Activated CD8-positive, alpha-beta memory T cell treated with anti-CD3 and anti-CD28 coated beads for 48 hours (primary cell): Measurements from ENCODE around the gene SCN1A.
"Not testable (repeated sequence)": the region's sequence is repeated elsewhere in the genome, so short reads cannot be mapped to it uniquely, and the experiment has no call there.

Experiments used
- DNase-seq, 3 experiments: peaks; one replicate each; pipeline ENCODE4 v3.0.0-alpha.2; 2020; ENCODE audit warnings: low read depth in 2 of 3, low spot score in 2 of 3

The SCN1A gene

DNA sequence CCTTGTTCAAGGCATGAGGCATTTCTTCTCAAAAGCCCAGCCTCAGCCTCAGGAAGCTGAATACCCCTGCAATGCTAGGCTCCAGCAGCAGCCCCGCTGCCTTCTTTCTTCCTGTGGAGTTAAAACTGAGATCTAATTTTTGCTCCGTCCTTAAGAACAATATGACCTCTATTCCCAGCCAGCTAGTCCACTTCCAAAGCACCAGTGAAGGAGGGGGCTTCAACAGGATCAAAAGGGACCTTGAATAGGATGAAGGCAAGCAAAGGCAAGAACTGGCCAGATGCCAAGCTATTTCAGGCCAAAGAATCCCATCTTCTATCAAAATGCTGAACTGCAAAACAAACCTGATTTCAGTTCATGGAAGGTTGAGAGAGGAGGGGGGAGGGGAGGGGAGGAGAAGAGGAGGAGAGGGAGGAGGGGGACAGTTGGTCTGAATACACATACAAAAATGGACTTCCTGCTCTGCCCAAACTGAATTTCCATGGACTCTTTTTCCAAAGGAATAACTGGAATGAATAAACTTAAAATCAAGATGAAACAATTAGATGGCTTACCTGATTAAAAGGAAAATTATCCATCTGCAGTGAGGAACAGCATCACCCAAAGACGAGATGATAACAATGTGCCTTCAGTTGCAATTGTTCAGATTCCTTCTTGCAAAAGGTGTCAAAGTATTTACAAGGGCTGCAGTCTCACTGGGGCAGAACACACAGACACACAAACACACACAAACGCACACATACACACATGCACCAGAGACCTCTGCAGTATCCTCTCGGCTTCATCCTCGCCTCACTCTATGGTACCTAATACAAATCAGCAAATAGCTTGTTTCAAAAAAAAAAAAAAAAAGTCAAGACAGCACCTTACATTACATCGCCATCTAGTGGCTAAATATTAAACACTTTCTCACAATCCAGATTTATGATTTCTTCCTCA, at the start of gene SCN1A:
SCN1A (minus strand) TSS at position 804 of the 939 bp plus-strand sequence. CDS start 54,399 bp downstream, outside the sequence.
- DNase-seq: no peak

DNA sequence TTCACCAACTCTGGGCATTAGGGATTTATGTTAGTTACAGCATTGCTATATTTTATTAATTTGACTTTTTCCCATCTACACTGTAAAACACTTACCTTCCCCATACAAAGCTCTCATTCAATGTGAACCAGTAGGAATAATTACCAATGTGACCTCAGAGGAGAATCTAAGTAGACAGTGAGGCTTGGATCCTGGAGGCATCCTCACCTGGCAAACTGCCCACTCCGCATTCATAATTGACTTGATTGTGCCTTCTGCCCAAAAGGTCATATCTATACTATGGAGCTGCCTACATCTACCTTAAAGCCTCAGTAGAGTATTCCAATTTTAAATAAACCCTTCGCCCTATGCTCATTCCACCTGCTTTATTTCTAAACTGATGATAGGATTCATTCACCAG, 45.4 kb upstream of the SCN1A start:
- DNase-seq: no peak

DNA sequence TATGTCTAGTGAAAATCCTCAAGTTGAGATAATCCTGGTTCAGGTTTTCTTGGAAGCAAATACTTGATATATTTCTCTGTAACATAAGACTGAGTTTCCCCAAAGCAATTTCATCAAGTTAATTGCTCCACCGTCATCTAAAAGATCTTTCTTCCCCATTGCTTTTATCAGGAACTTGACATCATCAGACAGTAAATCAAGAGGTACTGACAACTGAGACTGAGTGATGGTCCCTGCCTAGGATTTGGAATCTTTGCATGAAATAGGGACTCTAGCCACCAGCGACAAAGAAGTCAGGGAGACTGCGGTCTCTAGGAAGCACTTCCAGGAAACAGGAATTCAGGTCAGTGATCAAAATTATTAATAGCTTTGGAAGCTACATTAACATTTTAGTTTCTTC, 43.4 kb upstream of the SCN1A start:
- DNase-seq: no peak

DNA sequence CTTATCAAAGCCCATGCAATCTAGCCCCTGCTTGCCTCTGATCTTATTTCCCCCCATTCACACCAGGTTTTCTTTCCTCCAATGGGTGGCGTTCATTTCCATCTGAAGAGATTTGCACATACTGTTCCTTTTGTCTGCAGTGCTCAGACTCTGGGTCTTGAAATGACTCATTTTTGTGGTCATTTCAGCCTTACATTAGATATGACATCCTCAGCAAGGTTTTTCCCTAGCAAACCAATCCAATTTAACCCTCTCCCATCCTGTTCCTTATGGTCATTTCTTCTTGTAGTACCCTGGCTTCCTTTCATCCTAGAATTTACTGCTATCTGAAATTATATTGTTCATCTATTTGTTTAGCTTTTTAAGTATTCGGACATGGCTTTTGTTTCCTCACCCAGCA, 42.5 kb upstream of the SCN1A start:
- no peak for DNase-seq

DNA sequence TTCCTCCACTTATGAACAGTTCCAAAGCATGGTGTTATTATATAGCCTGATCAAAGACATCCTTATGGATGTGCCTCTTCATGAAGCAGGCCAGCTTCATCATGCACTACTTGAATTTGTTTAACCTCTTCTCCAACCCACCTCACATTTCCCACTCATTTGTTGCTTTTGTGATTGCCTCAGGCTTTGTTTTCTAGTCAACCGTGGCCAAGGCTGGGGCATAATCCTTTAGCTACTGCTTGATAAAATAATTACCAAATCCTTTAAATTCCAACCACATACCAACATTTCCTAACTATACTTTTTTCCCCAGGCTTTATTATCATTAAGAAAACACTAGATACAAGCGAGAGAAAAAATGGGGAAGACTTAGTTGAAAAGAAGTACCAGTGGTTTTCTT, 39.6 kb upstream of the SCN1A start:
- no peak for DNase-seq

DNA sequence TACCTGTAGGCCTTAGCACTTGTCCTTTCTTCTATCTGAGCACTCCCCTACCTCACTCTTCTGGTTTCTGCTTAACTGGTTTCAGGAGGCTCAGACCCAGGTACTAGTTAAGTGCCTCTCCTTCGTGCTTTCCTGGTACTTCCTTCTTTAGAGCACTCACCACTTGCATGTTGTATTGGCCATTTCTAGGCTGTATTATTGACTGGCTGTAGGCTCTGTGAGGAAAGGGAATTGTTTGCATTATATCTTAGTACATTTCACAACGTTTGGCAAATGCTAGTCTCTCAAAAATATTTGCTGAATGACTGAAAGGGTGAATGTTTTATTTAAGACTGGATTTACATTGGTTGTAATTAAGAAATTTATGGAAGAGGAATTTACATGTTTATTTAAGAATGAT, 36.0 kb upstream of the SCN1A start:
- DNase-seq: no peak

DNA sequence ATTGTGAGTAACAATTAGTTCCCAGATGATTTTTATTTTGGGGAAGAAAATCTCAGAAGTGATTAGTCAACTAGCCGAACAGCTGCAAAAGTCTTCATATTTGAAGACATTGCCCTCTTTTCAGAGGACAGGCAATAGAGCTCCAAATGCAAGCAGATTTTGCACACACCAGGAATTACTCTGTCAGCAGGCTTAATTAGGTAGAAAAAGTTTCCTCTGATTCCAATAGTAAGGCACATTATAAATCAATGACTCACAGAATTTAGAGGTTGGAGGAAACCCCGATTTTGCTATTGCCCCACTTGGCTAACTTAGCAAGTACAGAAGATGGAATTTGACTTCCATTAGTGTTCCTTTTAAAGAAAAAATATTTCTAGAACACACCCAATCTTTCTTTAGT, 30.7 kb upstream of the SCN1A start:
- DNase-seq: no peak

DNA sequence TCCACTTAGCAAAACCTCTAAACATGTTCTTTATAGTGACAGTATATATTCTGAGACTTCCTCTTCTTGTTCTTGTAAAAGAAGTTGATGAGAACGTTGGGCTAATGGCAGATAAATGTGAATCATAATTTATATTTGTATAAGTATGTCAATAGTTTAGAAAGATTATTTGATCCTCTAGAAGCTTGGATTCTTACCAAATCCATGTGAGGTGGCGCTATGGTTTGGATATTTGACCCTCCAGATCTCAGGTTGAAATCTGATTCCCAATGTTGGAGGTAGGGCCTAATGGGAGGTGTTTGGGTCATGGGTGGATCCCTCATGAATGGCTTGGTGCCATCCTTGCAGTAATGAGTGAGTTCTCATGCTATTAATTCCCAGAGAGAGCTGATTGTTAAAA, 29.8 kb upstream of the SCN1A start:
- no peak for DNase-seq

DNA sequence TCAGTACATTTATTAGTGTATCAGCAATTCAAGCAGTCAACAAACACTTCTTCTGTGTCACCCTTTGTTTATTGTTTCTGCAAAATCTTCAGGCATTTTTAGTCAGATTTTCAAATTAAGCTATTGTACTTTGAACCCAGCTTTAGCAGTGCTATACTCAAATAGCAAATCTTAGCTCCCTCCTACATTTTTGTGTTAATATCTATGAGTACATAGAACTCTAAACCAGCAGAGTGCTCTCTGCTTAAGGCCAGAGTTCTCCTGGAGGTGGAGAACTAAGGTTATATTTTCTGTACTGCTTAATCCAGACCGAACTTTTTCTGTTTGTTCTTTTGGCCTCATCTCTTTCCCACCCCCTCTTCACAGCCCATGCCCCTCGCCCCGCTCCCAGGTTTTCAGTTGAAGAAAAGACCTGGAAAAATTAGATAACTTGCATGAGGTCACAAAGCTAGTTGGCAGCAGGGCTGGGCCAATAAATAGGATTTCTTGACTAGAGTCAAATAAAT, 29.2 kb upstream of the SCN1A start:
- DNase-seq: no peak

DNA sequence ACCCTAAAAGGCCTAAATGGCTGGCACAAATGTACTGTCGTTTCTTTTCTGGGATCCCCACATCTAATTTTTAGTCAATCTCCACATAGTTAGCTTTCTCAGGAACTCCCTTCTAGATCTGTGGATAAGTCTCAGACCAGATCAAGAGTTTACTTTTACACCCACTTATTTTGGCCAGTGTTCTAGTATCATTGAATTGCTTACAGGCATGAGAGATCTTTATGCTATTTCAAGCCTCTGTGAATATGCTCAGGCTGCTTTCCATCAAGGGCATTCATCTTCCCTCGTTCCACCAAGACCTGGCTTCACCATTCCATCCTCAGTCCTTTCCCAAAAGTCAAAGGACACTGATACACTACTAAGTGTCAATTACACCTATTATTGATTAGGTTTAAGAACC, 27.8 kb upstream of the SCN1A start:
- DNase-seq: no peak

DNA sequence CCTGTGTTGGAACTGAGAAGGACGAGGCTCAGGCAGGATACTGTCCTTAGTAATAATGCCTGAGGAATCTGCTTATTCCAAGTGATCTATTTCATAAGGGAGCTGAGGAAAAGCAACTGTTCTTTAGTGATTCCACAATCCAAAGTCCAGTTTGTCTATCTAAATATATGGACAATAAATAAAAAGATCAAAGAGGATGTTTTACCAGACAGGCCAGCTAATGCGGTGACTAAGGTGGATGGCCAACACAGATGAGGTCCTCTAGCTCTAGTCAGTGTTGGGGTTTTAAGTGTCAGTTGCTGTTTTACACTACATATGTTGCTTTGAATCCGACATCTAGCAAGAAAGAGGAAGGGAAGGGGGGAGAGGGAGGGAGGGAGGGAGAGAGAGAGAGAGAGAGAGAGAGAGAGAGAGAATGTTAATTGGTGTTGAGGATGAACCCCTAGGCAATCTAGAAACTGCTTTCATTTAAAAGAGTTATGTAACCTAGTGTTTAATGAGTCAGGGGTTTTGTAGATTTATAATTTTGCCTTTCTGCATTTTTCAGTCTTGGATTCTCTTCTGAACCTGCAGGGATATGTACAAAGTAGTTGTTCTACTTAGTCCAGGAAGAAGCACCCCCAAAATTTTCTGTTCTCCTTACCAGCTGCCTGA, 27.0 kb upstream of the SCN1A start:
- DNase-seq: no peak

DNA sequence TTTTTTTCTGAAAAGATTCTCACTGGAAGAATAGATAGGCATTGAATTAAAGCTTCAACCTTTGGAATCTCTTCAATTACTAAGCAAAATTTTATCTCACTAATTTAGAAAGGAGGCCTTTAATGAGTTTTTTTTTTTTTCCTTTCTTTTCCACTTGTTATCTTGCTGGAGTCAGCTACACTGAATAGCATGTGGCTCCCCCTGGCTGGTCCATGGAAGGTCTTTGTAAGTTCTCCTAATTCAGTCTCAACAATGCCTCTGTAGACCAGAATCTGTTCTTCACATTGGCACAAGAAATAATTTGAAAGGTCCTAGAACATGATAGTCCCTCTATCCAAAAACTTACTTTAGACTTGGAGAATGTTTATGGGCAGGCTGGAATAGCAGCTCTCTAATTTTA, 24.2 kb upstream of the SCN1A start:
- DNase-seq: no peak

DNA sequence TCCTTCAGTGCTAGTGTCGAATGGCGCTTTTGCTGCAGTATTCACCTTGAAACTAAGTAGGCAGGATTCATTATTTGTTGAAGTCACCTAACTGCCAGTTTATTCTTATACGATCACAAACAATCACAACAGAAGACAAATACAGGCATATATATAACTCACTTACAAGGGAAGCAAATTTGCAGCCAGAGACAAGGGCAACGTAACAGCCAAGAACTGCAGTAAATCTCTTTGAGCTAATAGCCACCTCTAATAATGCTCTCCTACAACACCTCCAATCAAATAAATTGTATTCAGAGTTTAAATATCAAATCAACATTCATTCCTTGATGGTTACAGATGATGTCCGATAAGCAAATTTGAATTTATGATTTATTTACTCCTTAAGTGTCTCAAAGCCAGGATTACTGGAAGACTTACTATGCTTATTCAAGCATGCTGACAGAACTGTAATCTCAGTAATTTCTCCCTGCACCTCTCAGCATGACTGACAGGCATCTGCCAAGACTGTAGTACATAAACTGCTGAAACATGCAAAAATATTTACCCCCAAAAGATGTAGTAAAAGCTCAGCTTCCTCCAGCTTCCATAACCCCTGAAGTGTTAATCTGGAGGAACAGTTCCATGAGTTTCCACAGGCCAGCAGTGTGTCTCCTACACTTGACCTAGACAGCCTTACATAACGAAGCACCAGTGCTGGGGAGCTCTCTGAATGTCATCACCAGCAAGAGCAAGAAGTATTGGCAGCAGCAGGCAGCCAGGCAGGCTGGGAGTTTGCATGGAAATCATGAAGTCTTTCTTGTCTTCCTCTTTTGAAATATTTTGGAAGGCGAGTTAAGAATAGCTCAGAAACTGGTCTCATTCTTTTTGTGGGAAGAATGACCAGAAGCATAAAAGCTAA, 20.9 kb upstream of the SCN1A start:
- DNase-seq: no peak

DNA sequence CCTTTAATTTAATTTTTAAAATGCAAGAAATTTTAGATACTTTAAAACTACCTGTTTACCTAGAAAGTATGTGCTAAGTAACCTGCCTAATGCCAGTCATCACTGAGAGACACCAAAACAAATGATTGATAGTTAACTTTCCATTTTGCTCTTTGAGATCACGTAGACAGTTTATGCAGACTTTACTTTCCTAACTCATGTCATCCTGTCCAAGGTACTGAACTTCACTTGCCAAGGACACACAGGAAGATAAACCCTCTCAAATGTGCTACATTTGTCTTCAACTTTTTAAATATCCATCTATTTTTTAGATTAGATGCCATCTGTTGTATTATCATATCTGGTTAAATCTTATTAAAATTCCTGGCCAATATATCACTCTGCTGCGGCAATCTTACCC, 20.1 kb upstream of the SCN1A start:
- DNase-seq: no peak

DNA sequence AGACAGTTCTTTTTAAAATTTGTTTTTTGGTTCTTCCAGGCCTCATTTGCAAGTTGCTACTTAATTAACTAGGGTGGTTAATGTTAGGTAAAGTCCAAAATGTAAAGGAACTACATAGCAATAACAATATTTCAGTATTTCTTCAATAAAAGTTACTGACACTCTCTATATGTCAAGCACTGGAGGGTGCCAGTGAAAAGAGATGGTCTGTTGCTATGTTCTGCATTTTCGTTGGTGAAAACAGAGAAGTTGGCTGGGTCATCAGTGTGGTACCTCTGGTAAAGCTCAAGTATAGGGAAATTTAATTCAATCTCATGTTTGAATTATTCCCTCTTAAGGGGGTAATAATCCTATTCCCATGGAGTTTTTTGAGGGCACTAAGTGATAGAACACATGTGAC, 16.3 kb upstream of the SCN1A start:
- no peak for DNase-seq

DNA sequence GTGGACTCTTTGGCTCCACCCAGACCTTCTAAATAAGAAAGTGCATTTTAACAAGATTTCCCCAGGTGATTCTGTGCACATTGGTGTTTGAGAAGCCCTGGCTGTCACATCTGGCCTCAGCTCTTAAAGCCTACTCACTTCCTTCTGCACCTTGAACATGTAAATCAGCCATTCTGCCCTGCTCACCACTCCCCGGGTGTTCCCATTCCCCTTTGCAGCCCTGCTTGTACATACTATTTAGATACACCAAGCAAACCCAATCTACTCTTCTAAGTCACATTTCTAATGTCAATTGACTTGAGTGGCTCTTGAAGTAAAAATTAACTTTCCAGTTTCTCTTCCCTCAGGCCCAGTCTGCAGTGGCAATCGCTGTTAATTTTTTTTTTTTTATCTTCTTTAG, 13.1 kb upstream of the SCN1A start:
- no peak for DNase-seq

DNA sequence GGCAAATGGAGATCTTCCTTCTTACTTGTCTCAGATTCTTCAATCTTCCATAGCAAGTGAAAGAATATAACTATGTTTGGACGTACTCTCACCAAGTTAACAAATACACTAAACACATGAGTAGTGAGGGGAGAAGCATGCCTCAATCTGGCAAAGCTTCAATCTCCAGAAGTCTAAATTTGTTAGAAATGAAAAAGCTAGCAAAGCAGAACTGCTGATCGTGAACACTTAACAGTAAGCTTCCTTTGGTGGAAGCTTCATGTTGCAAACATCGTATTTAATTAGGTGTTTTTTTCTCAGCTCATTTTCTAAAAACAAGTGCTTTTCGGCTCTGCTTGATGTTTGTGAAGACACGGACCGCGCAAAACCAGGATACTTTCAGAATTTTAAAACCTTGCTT, 12.7 kb upstream of the SCN1A start:
- no peak for DNase-seq

DNA sequence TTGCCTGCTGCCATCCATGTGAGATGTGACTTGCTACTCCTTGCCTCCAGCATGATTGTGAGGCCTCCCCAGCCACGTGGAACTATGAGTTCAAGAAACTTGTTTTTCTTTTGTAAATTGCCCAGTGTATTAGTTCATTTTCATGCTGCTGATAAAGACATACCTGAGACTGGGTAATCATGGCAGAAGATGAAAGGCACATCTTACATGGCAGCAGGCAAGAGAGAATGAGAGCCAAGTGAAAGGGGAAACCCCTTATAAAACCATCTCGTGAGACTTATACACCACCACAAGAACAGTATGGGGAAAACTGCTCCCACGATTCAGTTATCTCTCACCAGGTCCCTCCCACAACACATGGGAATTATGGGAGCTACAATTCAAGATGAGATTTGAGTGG, 11.7 kb upstream of the SCN1A start:
- DNase-seq: not testable (repeated sequence)

DNA sequence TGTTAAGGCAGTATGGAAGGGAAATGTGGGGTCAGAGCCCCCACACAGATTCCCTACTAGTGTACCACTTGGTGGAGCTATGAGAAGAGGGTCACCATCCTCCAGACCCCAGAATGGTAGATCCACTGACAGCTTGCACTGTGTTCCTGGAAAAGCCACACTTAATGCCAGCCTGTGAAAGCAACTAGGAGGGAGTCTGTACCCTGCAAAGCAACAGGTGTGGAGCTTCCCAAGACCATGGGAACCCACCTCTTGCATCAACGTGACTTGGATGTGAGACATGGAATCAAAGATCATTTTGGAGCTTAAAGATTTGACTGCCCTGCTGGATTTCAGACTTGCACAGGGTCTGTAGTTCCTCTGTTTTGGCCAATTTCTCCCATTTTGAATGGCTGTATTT, 10.8 kb upstream of the SCN1A start:
- no peak for DNase-seq

DNA sequence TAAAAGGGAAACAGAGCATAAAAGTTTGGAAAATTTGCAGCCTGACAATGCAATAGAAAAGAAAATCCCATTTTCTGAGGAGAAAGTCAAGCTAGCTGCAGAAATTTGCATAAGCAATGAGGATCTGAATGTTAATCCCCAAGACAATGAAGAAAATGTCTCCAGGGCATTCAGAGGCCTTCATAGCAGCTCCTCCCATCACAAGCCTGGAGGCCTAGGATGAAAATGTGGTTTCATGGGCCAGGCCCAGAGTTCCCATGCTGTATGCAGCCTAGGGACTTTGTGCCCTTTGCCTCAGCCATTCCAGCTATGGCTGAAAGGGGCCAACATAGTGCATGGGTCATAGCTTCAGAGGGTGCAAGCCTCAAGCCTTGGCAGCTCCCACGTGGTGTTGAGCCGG, 10.3 kb upstream of the SCN1A start:
- no peak for DNase-seq

DNA sequence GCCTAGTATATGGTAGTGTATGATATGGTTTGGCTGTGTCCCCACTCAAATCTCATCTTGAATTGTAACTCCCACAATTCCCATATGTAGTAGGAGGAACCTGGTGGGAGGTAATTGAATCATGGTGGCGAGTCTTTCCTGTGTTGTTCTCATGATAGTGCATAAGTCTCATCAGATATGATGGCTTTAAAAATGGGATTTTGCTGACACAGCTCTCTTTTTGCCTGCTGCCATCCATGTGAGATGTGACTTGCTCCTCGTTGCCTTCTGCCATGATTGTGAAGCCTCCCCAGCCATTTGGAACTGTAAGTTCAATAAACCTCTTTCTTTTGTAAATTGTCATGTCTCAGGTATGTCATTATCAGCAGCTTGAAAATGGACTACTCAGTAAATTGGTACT, 9.5 kb upstream of the SCN1A start:
- DNase-seq: no peak
